Retinal pigment epithelial cell (primary cell): Measurements from ENCODE around the gene GJB2.
"Not testable (repeated sequence)": the region's sequence is repeated elsewhere in the genome, so short reads cannot be mapped to it uniquely, and the experiment has no call there.

Experiments used
- DNase-seq: peaks from one replicate; pipeline ENCODE4 v3.0.0-alpha.2; 2010; ENCODE audit warnings: low read depth
- H3K4me3 ChIP-seq: 2 replicates; pipeline ENCODE4 v1.5.1; 2011; ENCODE audit warnings: mild to moderate bottlenecking, low read length, control low read depth, moderate library complexity
- CTCF ChIP-seq: conservative IDR thresholded peaks from 2 replicates; pipeline ENCODE4 v1.5.1; 2011; ENCODE audit warnings: low read depth, low read length, control low read depth, inconsistent platforms

GJB2 gene

GRCh38 chr13:20159646-20160305 is 33.0 kb downstream of the GJB2 start:
- DNase-seq, result no peak
- no peak overlapping the region for H3K4me3 ChIP-seq

GRCh38 chr13:20157151-20157796 is 35.5 kb downstream of the GJB2 start:
- H3K4me3 ChIP-seq, result no peak overlapping the region
- DNase-seq, result no peak
- TF ChIP-seq CTCF, result no peak

More at GRCh38 chr13:20159646-20160305, 33.0 kb downstream of the GJB2 start:
- no peak for TF ChIP-seq CTCF

- TF ChIP-seq CTCF, result no peak
- DNase-seq, result no peak
- no peak overlapping the region for H3K4me3 ChIP-seq
Measured at GRCh38 chr13:20156702-20157101, 36.0 kb downstream of the GJB2 start.

GRCh38 chr13:20153290-20153689 is 39.4 kb downstream of the GJB2 start:
- DNase-seq, H3K4me3 ChIP-seq: not testable (repeated sequence)

- no peak for TF ChIP-seq CTCF
- no peak for DNase-seq
- no peak overlapping the region for H3K4me3 ChIP-seq
Measured at GRCh38 chr13:20151612-20152011, 41.1 kb downstream of the GJB2 start.

- TF ChIP-seq CTCF, result no peak
- H3K4me3 ChIP-seq, result no peak overlapping the region
- no peak for DNase-seq
Measured at GRCh38 chr13:20151016-20151415, 41.7 kb downstream of the GJB2 start.

- no peak for TF ChIP-seq CTCF
- no peak for DNase-seq
- H3K4me3 ChIP-seq, result no peak overlapping the region
Measured at GRCh38 chr13:20150561-20150960, 42.2 kb downstream of the GJB2 start.
